Measurements from ENCODE around the gene CPD.

The CPD gene

DNA sequence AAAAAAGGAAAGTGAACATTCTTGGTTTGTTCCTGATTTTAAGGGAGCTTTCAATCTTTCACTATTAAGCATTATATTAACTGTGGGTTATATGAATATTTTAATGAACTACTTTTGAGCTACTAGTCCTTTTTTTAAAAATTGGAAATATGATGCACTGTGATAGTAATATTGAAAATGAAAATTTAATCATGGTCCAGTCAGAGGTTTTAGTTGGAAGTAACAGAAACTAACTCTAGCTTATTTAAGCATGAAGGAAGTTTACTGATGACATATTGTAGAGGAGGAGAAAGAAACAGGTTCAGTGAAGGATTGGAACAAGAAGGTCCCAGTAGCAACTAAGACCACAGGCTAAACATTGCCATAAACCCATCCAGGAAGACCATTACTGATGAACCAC lies 24.0 kb upstream of the CPD start:
- no peak for DNase-seq (ENCODE audit: low read depth)

DNA sequence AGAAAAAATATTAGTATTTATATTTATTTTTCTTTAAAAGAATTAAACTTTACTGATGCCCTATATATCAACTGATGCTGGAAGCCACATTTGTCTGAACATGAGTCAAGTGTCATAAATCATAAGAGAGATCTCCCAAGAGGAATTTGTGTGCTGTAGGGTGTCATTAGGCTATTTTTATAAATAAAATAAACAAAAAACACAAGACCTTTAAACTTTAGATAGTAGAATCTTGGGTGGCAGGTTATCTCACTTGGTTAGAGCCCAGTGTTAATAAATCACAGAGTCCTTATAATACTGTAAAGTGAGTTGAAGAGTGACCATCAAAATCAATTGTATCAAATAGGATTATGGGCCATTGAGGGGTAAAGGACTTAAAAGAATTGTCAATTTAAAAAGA lies 21.3 kb upstream of the CPD start:
- DNase-seq (ENCODE audit: low read depth): no peak

- DNase-seq (ENCODE audit: low read depth): no peak
Measured at GRCh38 chr17:30358055-30358760, 20.5 kb upstream of the CPD start.

DNA sequence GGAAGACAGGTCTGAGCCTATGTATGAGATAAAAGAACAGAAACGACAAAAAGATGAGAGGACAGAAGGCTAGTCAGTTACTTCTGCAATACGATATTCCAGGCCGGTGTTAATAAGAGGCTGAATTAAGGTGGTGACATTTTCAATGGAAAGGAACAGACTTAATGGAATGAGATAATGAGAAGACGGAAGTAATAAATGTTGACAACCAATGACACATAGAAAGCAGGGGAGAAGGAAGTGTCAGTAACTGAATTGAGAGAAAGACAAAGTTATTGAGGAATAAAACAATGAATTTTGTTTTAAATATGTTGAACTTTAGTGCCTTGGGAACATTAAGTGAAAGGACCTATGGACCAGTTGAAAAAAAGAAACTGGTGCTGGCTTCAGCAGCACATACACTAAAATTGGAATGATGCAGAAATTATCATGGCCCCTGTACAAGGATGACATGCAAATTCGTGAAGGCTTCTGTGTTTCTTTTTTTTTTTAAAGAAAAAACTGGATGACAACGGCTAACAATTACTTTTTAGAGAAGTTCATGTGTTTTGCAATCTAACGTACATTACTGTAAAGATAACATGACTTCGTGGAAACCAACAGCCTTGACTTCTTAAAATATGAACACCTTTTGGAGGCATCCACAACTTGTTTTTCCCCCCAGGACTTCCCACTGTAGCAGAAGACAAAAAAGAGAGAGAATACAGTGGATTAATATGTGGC lies 18.5 kb upstream of the CPD start:
- no peak for DNase-seq (ENCODE audit: low read depth)

- DNase-seq (ENCODE audit: low read depth): no peak
Measured at GRCh38 chr17:30361766-30362279, 16.9 kb upstream of the CPD start.

DNA sequence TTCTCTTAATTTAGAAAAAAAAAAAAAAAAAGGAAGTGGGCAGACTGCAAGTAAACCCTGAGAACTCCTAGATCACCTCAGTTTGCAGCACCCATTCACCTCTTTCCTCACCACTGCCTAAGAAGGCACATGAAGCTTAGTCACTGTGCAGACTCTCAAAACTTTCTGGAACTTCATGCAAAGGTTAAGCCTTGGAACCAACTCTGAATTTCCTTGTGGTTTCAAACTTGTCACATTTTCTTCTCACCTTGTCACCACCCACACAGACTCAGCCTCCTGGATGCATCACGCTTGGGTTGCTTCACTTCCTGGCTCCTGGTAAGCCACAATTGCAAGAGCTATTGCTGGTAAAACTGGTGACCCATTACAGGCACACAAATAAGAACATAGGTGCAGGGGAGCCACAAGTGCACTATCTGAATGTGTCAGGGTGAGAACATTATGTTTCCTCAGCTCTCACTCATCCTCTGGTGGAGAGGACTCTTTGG lies 15.0 kb upstream of the CPD start:
- peak; percentile 75 for DNase-seq (ENCODE audit: low read depth)

GRCh38 chr17:30366536-30366935 lies 12.2 kb upstream of the CPD start:
- DNase-seq (ENCODE audit: low read depth): no peak

DNA sequence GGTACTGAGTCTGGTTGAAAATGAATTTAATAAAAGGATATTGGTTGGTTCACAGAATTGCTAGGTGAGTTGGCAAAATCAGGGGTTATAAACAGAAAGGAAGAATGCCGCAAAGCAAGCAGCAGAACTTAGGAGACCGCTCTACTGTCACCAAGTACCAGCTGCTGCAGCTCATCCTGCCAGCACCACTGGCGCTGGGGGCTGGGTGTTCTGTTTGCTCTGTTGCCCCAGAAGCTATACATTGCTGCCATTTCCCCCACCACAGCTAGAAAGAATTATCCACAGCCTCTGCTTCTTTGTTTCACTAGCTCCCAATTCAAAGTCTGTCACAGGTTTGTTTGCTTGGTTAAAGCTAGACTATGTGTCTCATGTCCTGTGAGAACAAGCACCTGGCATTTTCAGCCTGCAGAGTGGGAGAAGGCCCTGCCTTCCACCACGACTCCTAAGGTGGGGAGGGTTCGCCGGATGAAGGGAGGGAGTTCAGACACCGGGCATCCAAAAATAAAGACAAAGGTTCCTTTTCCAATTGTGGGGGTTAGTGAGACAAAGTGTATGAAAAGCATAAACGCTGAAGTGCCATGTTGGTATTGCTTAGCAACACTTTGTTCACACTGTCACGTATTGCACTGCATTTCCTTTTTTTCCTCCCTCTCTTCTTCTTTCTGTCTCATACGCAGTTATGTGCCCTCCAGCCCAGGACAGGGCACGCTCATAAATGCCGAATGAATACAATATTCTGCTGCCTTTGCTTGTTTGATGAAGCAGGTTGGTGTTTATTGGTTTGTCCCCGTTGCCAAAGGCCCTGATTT lies 9.6 kb upstream of the CPD start:
- DNase-seq (ENCODE audit: low read depth): no peak

DNA sequence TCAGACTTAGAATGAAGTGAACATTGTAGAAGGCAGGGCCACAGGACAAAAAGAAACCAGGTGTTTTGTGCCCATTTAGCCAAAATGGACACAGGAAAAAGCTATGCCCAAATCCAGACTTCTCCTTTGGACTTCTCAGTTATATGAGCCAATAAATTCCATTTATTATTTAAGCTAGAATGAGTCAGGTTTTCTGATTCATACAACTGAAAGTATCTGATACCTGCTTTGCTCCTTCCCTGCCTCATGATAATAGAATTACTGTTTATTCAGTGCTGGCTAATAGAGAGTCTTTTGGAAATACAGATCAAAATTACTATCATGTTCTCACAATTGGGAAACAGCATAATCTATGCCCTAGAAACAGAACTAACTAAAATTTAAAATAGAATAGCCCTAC lies 8.7 kb upstream of the CPD start:
- DNase-seq (ENCODE audit: low read depth): no peak

- no peak for DNase-seq (ENCODE audit: low read depth)
Measured at GRCh38 chr17:30372755-30373154, 6.0 kb upstream of the CPD start.

GRCh38 chr17:30375661-30376060 lies 3.1 kb upstream of the CPD start:
- DNase-seq (ENCODE audit: low read depth): no peak

DNA sequence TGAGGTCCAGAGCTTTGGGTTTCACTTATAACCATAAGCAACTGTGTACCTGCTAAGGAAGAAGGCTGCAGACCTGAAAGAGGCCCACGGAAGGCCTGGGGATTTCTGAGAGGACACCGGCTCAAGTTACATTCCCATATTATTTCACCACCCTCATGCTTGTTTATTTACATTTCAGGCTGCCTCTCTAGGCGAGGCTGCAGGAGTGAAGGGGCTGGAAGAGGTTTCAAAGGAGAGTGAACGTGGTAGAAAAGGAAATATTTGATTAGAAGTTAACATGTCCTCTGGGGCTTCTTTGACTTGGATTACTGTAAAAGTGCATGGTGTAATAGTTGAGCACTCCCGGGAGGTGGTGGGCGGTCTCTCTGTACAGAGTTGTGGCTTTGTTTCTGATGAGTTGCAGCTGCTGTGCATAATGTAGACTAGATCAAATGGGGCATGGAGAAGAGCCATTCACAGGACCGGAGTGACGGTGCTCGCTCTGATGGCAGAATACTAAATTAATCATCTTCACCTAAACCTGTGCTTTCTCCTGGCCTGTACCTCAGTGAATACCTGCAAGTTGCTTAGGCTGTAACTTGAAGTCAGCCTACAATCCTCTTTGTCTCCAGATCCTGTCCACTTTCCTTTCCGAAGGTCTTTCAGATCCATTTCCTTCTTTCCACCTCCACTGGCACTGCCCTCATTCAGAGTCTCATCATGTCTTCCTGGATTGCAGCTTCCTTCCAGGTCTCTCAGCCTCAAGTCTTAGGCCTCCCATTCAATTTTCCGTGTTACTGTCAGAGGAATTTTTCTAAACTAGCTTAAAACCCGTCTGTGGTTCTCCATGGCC lies 1.9 kb upstream of the CPD start:
- DNase-seq (ENCODE audit: low read depth): no peak

DNA sequence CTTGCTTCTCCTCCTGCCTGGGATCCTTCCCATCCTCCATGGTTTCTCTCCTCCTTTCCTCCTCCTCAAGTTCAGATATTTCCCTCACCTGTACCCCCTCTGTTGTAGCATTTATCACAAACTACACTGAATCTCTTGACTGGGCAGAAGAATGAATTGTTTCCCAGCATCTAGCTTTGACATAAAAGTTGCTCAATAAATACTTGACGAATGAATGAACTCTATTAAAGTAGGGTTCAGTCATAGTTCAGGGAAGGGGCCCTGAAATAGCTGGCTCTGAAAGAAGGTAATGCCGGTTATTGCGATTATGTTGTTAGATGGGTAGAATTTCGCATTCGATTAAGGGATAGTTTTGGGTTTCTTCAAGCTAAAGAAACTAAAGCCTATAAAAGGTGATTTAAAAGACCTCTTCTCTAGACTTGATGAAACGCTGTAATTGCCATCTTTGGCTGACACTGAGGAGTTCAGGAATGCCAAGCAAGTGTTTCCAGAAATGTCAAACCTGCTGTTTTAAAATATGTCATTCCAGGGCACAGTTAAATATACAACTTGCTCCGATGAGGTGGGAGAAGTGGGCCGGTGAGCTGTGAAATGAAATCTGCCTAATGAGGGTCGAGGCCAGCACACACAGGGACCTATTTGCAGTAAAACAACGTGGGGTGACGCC lies 1.0 kb upstream of the CPD start:
- no peak for DNase-seq (ENCODE audit: low read depth)

GRCh38 chr17:30378241-30378824 lies 394 bp upstream of the CPD start:
- no peak for DNase-seq (ENCODE audit: low read depth)

- no peak for DNase-seq (ENCODE audit: low read depth)
Measured at GRCh38 chr17:30379303-30379902, 676 bp downstream of the CPD start.

DNA sequence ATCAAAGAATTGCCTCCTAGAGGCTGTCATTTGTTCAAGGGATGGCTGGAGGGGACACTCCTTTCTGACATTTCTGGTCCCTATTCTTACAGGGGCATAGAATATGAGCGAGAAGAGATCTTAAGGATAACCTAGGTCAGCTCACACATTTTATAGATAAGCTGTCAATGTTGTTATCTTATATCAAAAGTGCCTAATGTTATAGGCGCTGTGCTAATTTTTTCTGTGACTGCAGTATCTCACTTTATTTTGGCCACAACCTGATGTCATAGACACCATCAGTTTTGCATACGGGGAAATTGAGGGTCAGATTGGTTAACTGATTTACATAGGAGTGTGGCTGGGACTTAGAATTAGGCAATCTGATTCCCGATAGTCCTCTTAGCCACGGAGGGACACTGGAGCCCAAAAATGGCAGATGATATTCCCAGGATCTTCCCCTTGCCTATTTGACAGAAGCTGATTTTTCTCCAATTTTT lies 1.2 kb downstream of the CPD start:
- no peak for DNase-seq (ENCODE audit: low read depth)

- DNase-seq (ENCODE audit: low read depth): no peak
Measured at GRCh38 chr17:30380643-30381339, 2.1 kb downstream of the CPD start.

GRCh38 chr17:30381340-30381659 lies 2.6 kb downstream of the CPD start:
- DNase-seq (ENCODE audit: low read depth): no peak

GRCh38 chr17:30382345-30382744 lies 3.6 kb downstream of the CPD start:
- DNase-seq (ENCODE audit: low read depth): no peak
